HG02623 (cell line): ENCODE data around the gene TRAF7.
"Not testable (repeated sequence)": the region's sequence is repeated elsewhere in the genome, so short reads cannot be mapped to it uniquely, and the experiment has no call there.

Experiments used
- ATAC-seq: cut with Tn5 transposase; IDR thresholded peaks from one replicate; pipeline ENCODE4 v1.9.1; 2021; ENCODE audit warnings: moderate library complexity; ENCODE audit not compliant: unreplicated experiment

TRAF7 gene

DNA sequence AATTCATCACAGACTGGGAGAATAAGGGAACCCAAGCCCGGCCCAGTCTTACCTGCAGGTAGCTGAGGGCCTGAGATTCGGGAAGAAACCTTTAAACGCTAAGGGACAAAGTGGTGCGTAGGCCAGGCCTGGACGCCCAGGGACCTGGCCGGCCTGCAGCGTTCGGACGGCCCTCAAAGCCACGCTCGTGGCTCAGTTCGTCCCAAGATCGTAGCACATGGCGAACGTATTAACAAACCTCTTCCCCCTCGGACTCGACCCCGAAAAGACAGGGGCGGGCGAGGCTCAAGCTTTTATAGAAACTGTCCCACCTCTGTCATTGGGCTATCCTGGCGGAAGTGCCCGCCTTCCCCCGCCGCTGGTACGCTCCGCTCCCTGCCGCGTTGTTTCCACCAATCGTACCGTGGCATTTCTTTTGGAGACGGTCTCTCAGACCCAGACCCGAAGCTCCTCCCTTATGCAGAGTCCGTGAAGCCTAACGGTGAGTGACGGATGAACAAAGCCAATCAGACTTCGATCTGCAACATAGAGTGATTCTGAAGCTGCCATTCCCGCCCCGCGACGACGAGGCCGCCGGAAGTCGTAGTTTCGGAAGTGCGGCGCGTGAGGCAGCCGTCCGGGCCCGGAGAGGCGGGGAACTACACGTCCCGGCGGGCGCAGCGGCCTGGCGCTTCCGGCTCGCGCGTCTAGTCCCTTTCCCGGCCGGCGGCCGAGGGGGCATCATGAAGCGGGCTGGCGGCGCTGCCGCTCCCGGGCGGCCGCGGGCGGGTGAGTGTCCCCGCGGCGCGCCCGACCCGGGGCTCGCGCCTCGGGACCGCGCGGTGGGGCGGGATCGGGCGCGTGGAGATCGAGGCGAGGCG is at the start of gene TRAF7:
TRAF7 (plus strand) TSS at position 692 of the 860 bp plus-strand sequence. CDS start 8,139 bp downstream, outside the sequence.
- peak; percentile 82 for ATAC-seq

DNA sequence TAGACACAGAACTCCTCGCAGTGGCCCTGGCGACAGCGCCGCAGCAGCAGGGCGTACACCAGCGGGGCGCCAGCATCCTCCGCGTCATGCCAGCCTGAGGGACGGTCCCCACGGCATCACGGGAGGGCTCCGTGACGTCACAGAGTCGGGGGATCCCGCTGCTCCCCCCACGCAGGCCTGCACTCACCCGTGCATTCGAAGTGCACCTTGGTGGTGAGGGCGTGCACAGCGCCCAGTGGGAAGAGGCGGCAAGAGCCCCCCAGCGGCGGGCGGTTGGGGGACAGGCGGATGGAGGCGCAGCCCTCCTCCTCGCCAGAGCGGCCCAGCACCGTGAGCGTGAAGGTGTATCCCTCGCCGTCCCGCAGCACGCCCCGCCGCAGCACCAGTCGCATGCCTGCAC is 49.4 kb upstream of the TRAF7 start:
- not testable (repeated sequence) for ATAC-seq

DNA sequence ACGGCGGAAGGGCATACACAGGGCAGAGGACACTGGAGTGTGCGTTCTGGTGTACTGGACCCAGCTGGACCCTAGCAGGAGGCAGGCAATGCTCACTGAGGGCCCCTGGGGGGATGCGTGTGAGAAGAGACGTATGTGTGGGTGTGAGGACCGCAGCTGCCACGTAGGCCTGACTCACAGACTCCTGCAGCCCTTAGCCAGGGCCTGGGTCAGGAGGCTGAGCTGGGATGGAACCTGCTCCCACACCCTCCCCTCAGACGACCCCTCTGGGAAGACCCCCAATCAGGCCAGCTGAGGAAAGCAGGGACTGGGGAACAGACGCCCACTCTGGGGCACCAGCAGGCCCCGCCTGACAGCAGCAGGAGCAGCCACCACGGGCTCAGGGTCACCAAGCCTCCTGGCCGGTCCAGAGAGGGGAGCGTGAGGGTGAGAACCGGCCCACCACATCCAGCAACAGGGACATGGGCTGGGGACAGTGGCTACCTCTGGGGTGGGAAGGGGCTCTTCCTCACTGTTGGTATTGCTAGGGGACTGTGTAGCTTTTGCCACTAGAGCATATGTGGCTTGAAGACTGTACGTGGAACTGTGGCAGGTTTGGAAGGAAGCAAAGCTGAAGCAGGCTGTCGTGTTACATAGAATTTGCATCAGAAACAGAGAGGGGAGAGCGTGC is 48.3 kb upstream of the TRAF7 start:
- ATAC-seq, result not testable (repeated sequence)

GRCh38 chr16:2107791-2108125 is 47.8 kb upstream of the TRAF7 start:
- not testable (repeated sequence) for ATAC-seq

- not testable (repeated sequence) for ATAC-seq
Observed at GRCh38 chr16:2108446-2109270, 46.9 kb upstream of the TRAF7 start.

DNA sequence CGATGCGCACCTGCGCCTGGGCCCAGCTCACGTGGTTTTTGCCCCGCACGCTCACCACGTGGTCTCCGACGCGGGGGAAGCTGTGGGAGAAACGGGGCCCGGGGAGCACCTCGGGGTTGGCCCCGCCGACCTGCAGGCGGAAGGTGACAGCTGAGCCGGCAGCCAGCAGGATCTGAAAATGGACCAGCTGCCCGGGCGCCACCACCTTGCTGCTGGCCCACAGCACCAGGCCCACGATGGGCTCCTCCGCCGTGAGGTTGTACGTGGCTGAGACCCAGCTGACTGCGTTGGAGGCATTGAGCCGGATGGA is 46.4 kb upstream of the TRAF7 start:
- ATAC-seq, result not testable (repeated sequence)

DNA sequence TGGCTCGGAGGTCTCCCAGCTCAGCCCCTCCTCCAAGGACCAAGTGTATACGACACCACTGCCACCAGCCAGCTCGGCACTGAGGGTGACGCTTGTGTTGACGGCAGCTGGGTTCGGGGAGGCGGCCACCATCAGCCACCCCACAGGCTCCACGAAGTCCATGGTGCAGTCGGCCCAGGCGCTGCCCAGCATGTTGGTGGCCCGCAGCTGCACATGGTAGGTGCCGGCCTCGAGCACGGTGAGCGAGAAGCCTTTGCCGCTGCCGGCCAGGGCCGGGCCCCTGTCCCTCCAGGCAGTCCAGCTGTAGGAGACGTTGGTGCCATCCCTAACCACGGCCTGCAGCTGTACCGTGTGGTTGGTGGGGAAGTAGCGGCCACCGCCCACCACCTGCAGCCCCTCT is 45.7 kb upstream of the TRAF7 start:
- not testable (repeated sequence) for ATAC-seq

- not testable (repeated sequence) for ATAC-seq
Observed at GRCh38 chr16:2110332-2111008, 45.1 kb upstream of the TRAF7 start.

DNA sequence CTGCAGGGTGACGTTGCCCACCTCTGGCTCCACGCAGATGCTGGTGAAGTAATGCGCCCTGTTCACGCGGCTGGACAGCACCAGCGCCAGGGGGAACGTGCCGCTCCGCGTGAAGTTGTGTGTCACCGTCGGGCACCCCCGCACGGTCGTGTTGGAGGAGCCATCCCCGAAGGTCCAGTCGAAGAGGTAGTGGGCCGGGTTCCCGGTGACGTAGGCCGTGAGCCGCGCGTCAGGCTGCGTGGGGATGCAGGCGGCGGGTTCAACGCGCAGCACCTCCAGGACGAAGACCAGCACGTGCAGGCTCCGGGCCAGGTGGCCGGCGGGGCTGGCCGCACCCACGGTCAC is 44.6 kb upstream of the TRAF7 start:
- not testable (repeated sequence) for ATAC-seq

GRCh38 chr16:2111412-2112335 is 43.9 kb upstream of the TRAF7 start:
- not testable (repeated sequence) for ATAC-seq

- ATAC-seq, result not testable (repeated sequence)
Observed at GRCh38 chr16:2112539-2113106, 43.0 kb upstream of the TRAF7 start.

DNA sequence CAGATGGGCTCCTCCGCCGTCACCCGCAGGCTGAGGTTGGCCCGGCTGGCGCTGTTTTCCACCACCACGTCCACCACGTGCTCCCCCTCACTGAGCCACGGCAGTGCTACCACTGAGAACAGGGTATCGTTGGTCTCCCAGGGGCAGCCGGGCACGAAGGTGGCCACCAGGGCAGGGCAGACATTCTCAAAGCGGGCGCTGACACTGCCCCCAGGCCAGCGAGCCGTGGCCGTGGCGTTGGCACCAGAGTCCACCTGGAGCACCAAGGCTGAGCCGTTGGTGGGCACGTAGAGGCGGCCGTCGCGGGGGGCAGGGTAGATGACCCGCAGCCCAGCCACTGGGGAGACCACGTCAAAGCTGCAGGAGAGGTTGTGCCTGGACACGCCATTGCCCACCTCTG is 41.4 kb upstream of the TRAF7 start:
- ATAC-seq, result not testable (repeated sequence)

DNA sequence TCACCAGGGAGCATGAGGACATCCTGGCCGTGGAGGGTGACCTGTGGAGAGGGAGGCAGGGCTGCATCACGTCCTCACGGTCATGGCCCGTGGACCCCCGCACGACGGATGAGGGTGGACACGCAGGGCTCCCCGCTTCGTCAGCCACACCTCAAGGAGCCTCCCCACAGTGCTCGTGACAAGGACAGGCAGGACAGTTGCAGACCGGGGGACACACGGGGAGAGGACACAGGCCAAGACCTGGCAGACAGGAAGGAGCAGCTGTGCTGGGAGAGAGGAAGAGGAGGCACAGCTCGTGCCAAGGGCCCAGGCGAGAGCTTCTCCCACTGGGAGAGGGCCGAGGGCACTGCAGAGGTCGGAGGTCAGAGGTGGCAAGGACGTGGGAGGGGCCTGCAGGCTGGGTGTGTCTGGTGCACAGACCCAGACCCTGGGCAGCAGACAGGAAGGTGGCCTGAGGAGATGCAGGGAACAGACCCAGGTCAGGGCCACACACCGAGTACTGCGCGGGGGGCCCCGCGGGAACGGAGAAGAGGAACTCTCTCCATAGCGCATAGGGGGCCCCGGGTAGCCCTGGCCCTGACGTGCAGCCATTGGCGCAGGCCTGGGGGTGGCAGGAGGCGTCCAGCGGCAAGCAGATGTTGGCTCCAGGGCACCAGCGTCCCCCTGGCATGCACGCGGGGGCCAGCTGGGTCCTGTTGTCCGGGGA is 40.5 kb upstream of the TRAF7 start:
- not testable (repeated sequence) for ATAC-seq

DNA sequence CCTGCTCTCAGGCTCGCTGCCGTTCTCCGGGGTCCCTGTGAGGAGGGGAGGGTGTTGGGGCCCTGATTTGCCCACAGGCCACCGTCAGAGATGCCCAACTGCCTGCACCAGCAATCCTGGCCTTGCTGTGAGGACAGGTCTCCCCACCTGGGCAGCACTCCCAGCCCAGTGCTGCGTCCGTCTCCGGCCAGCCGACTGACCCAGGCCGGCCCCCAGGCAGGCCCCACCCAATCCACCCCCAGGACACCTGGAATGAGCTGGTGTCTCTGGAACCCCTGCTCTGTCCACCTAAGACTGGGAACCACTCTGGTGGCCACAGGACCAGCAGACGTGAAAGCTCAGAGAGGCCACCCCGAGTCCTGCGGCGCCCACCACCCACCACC is 40.0 kb upstream of the TRAF7 start:
- ATAC-seq, result no peak

DNA sequence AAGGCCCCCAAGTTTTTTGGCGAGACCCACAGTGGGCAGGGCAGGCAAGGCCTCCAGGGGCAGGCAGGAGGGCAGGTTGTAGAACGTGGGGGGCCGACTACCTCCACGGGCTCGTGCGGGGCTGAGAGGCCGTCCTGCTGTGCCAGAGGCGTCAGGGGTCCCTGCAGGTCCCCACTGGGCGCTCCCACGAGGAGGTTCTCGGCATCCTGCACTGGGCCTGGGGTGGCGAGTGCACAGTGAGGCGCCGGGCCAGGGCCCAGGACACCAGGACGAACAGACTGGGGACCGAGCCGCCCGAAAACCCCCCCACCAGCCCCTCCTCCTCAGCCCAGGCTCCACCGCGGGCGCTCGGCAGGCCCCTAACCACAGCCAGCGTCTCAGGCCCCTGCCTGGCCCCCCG is 39.2 kb upstream of the TRAF7 start:
- not testable (repeated sequence) for ATAC-seq

DNA sequence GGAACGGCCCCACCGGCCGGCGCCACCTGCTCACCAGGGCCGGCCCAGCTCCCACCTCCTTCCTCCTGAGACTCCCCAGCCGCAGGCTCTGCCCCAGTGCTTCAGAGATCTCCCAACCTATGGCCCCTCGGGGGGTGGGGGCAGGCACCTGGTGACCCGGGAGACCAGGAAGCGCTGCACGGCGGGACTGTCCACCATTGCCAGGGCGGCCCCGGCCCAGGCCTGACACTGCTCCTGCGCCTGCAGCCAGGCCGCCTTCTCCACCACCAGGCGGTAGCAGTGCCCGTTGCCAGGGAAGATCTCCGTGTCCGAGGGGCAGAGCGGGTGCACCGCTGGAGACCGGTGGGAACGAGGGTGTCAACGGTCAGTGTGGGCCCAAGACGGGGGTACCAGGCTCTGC is 38.2 kb upstream of the TRAF7 start:
- not testable (repeated sequence) for ATAC-seq

DNA sequence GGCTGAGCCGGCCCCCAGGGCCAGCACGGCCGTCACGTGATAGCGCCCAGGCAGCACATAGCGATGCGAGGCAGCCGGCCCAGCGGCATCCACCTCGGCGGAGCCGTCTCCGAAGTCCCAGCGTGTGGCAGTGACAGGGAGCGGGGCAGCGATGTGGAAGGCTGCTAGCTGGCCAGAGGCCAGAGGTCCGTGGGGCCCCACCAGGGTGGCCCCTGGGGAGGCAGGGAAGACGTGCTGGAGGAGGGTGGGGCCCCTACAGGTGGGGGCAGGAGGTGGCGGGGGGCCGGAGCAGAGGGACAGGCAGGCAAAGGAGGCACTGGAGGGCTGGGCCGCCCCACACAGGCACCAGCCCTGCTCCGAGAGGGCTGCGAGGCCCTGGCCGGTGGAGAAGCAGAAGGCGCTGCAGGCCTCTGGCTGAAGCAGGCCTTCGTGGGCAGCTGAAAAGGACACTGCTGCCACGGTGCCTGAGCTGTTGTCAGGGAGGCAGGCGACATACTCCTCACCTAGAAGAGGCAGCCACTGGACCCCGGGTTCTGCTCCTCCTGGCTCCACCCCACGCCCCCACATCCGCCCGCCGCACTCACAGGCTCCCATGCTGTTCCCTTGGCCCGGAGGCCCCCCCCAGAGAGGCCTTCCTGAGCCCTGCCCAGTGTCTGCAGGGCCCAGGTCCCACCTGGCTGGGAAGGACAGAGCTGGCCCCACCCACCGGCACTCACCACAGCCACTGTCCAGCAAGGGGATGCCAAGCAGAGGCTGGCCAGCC is 37.4 kb upstream of the TRAF7 start:
- ATAC-seq, result not testable (repeated sequence)

DNA sequence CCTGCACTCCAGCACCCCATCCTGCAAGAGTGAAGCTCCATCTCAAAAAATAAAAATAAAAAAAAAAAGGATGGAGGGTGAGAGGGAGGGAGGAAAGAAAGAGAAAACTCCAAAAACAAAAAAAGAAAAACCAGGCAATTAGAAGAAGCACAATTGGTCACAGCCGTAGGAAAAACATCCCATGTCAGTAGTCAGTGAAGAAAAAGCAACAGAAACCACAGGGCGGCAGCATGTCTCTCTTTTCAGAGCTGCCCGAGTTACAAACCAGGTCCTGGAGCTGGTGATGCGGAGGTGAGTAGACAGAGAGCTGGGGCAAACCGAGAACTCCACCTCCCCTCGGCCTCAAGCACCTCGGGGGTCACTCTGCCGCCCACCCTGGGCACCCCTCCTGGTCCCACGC is 34.3 kb upstream of the TRAF7 start:
- not testable (repeated sequence) for ATAC-seq
